Upper lobe of left lung (tissue), 4 donors: ENCODE data around the gene MEPCE.

Experiments used
- CTCF ChIP-seq, 6 experiments: fragments of 450-650 bp in 4 of 6; fragments of 200-600 bp in 2 of 6; sonication (generic) in 2 of 6; IDR thresholded peaks; one replicate each; pipeline ENCODE4 v1.5.1; 2016 to 2019; ENCODE audit warnings: antibody characterized with exemption in 6 of 6
- EP300 ChIP-seq, 4 donors: sonication (generic); formaldehyde crosslinking; IDR thresholded peaks; one replicate each; pipeline ENCODE4 v1.5.1; 2017; ENCODE audit warnings: antibody characterized with exemption in 4 of 4, control low read depth in 2 of 4
- POLR2A ChIP-seq, 4 donors: fragments of 450-650 bp; IDR thresholded peaks; one replicate each; pipeline ENCODE4 v1.5.1; 2016 to 2017; ENCODE audit warnings: antibody characterized with exemption in 4 of 4, mild to moderate bottlenecking in 2 of 4
- POLR2AphosphoS5 ChIP-seq, 2 donors: sonication (generic); formaldehyde crosslinking; IDR thresholded peaks; one replicate each; pipeline ENCODE4 v1.5.1; 2017; ENCODE audit warnings: antibody characterized with exemption in 2 of 2

- no peak for TF ChIP-seq POLR2AphosphoS5 (IDR thresholded peaks at IDR 0.05)
- no peak for TF ChIP-seq POLR2A (IDR thresholded peaks at IDR 0.05)
- TF ChIP-seq CTCF (IDR thresholded peaks at IDR 0.05), result no peak
- TF ChIP-seq EP300 (IDR thresholded peaks at IDR 0.05), result no peak
Measured at GRCh38 chr7:100398239-100398638, 31.4 kb upstream of the MEPCE start.
